MCF 10A (cell line): ENCODE data around the gene ANGPTL8. TPM values are rescaled to one million over a fixed set of nuclear protein-coding genes. Genes with fewer than 3 reads are reported as not detected.

Source experiments
- BruUV-seq: library from RNA; stranded (reverse); fragments of 400-500 nt; replicated peaks from 2 replicates; lab custom pipeline; 2021; lab: Mats Ljungman, UMichigan
- CTCF ChIA-PET: fragments of 300-600 bp; sonication (Branson Sonifier 250); formaldehyde crosslinking; extraction: SDS; loops from one replicate; lab custom pipeline; 2021; ENCODE audit warnings: antibody characterized with exemption, inconsistent platforms; lab: Yijun Ruan, JAX
- POLR2A ChIA-PET: fragments of 300-600, 350-650 bp; sonication (Branson Sonifier 250); formaldehyde crosslinking; extraction: SDS; loops from one replicate; lab custom pipeline; 2020; ENCODE audit warnings: antibody characterized with exemption, inconsistent platforms; lab: Yijun Ruan, JAX
- DNase-seq: peaks from one replicate; pipeline ENCODE4 v3.0.0-alpha.2; 2018; ENCODE audit not compliant: unreplicated experiment
- H3K27ac Mint-ChIP-seq: one replicate; pipeline ENCODE4 v1.8.0; 2022; ENCODE audit warnings: mild to moderate bottlenecking, low read depth, mixed read lengths; ENCODE audit not compliant: unreplicated experiment
- H3K27me3 Mint-ChIP-seq: one replicate; pipeline ENCODE4 v1.8.0; 2022; ENCODE audit warnings: mixed read lengths; ENCODE audit not compliant: insufficient read depth, unreplicated experiment
- H3K36me3 Mint-ChIP-seq: one replicate; pipeline ENCODE4 v1.8.0; 2022; ENCODE audit warnings: mild to moderate bottlenecking, moderate library complexity, mixed read lengths; ENCODE audit not compliant: insufficient read depth, unreplicated experiment
- H3K4me1 Mint-ChIP-seq: one replicate; pipeline ENCODE4 v1.8.0; 2022; ENCODE audit warnings: mixed read lengths; ENCODE audit not compliant: insufficient read depth, unreplicated experiment
- H3K4me3 Mint-ChIP-seq: one replicate; pipeline ENCODE4 v1.8.0; 2022; ENCODE audit warnings: mild to moderate bottlenecking, moderate library complexity, mixed read lengths; ENCODE audit not compliant: unreplicated experiment
- H3K9me3 Mint-ChIP-seq: one replicate; pipeline ENCODE4 v1.8.0; 2022; ENCODE audit warnings: mixed read lengths; ENCODE audit not compliant: unreplicated experiment
- intact Hi-C: fragments of 100-400 bp; cut with micrococcal nuclease; formaldehyde crosslinking; loops from 2 replicates; pipeline ENCODE4 v1.14.1; 2022
- total RNA-seq: library from RNA; stranded (reverse); gene quantifications from 2 replicates; pipeline ENCODE4 v1.2.3, GENCODE V29; 2022
- TF ChIP-seq, protein P1 (sequence below): fragments of 200-600 bp; IDR thresholded peaks from one replicate; pipeline ENCODE4 v1.8.0; 2022; ENCODE audit warnings: antibody characterized with exemption, mild to moderate bottlenecking; ENCODE audit not compliant: unreplicated experiment

Gene ANGPTL8
- total RNA-seq, 1 experiment from 2014 or later: not detected

GRCh38 chr19:11284515-11284914, 45.1 kb downstream of the ANGPTL8 start:
- H3K36me3 Mint-ChIP-seq: peaks cover 4% of the 10 kb centered on the region
- CTCF ChIA-PET: interaction anchor here (0.6 kb wide), 3 partner anchors 42 to 149 kb away, joined by 3 to 4 read pairs (median 3); no protein-coding TSS in a partner anchor
- no peak overlapping the region for H3K27ac Mint-ChIP-seq

DNA sequence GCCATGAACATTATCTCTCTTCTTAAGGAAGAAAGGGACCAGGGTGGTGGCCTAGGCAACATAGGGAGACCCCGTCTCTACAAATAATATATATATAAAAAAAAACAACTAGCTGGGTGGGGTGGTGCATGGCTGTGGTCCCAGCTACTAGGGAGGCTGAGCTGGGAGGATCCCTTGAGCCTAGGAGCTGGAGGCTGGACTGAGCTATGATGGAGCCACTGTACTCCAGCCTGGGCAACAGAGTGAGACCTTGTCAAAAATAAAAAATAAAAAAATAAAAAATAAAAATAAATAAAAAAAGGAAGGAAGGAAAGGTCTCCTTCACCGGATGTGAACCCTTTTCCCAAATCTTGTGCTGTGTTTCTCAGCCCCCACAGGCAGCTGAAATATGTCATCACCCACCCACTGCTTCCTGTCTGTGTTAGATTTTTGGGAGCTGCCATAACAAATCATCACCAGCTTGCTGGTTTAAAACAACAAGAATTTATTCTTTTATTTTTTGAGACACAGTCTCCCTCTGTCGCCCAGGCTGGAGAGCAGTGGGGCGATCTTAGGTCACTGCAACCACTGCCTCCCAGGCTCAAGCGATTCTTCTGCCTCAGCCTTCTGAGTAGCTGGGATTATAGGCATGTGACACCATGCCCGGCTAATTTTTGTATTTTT, 47.0 kb downstream of the ANGPTL8 start:
- Mint-ChIP-seq H3K36me3 (peaks cover 2% of the 10 kb centered on the region), H3K27ac (no peak overlapping the region), H3K9me3 (no peaks in the 10 kb centered on the region), H3K4me3 (no peak overlapping the region), H3K4me1 (peaks cover 11% of the 10 kb centered on the region), H3K27me3 (no peaks in the 10 kb centered on the region)
- peak; percentile 55 for DNase-seq
- POLR2A ChIA-PET: interaction anchor here (0.6 kb wide), 1 partner anchor 16 kb away, joined by 3 read pairs; no protein-coding TSS in a partner anchor
- BruUV-seq: no TSS peak
- intact Hi-C loops: loop anchor here (5.0 kb wide), 1 partner anchor 149 kb away; no protein-coding TSS in a partner anchor
- CTCF ChIA-PET: interaction anchor here (0.7 to 1.5 kb wide), 2 partner anchors 148 to 288 kb away, joined by 3 to 5 read pairs; no protein-coding TSS in a partner anchor
- TF ChIP-seq, protein P1, sequence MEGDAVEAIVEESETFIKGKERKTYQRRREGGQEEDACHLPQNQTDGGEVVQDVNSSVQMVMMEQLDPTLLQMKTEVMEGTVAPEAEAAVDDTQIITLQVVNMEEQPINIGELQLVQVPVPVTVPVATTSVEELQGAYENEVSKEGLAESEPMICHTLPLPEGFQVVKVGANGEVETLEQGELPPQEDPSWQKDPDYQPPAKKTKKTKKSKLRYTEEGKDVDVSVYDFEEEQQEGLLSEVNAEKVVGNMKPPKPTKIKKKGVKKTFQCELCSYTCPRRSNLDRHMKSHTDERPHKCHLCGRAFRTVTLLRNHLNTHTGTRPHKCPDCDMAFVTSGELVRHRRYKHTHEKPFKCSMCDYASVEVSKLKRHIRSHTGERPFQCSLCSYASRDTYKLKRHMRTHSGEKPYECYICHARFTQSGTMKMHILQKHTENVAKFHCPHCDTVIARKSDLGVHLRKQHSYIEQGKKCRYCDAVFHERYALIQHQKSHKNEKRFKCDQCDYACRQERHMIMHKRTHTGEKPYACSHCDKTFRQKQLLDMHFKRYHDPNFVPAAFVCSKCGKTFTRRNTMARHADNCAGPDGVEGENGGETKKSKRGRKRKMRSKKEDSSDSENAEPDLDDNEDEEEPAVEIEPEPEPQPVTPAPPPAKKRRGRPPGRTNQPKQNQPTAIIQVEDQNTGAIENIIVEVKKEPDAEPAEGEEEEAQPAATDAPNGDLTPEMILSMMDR: no peak

More at GRCh38 chr19:11284515-11284914, 45.1 kb downstream of the ANGPTL8 start:
- no peaks in the 10 kb centered on the region for H3K27me3 Mint-ChIP-seq
- BruUV-seq: no TSS peak
- peaks cover 12% of the 10 kb centered on the region for H3K4me1 Mint-ChIP-seq
- POLR2A ChIA-PET: interaction anchor here (0.7 kb wide), 1 partner anchor 324 kb away, joined by 3 read pairs; no protein-coding TSS in a partner anchor
- TF ChIP-seq, protein P1: no peak
- intact Hi-C loops: no loop called here
- H3K9me3 Mint-ChIP-seq: no peaks in the 10 kb centered on the region
- H3K4me3 Mint-ChIP-seq: no peak overlapping the region
- DNase-seq: no peak

GRCh38 chr19:11288349-11288748, 48.9 kb downstream of the ANGPTL8 start:
- Mint-ChIP-seq H3K4me3 (no peak overlapping the region), H3K4me1 (peaks cover 6% of the 10 kb centered on the region), H3K9me3 (no peaks in the 10 kb centered on the region), H3K36me3 (no peaks in the 10 kb centered on the region), H3K27me3 (no peaks in the 10 kb centered on the region), H3K27ac (no peak overlapping the region)
- peak; percentile 35 for DNase-seq
- BruUV-seq: no TSS peak
- ChIA-PET POLR2A (no interaction called here), CTCF (interaction anchor here (1.0 kb wide), 1 partner anchor 194 kb away, joined by 3 read pairs; no protein-coding TSS in a partner anchor)
- TF ChIP-seq, protein P1: peak; percentile 33
- intact Hi-C loops: loop anchor here (5.0 kb wide), 1 partner anchor 151 kb away; no protein-coding TSS in a partner anchor

DNA sequence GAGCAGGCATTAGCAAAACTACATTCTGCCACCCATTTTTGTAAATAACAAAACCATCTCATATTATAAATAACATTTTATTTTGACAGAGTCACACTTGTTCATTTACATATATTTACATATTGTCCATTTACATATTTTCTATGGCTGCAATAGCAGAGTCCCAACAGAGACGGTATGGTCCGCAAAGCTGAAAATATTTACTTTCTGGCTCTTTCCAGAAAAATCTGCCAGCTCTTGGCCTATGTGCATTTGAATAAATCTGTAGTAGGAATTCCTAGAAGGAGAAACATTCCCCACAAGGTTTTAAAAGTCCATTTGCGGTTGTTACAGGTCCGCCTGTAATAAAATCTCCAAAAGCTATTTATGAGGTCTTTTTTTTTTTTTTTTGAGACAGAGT, 50.8 kb downstream of the ANGPTL8 start:
- Mint-ChIP-seq H3K4me1 (peaks cover 12% of the 10 kb centered on the region), H3K36me3 (no peaks in the 10 kb centered on the region), H3K4me3 (no peak overlapping the region), H3K27me3 (no peaks in the 10 kb centered on the region), H3K27ac (no peak overlapping the region), H3K9me3 (no peaks in the 10 kb centered on the region)
- no peak for DNase-seq
- CTCF ChIA-PET: interaction anchor here (0.6 to 2.2 kb wide), 4 partner anchors 12 to 254 kb away, joined by 3 to 11 read pairs (median 3); no protein-coding TSS in a partner anchor
- POLR2A ChIA-PET: interaction anchor here (1.7 kb wide), 1 partner anchor 8 kb away, joined by 6 read pairs; no protein-coding TSS in a partner anchor
- BruUV-seq: no TSS peak
- intact Hi-C loops: no loop called here
- TF ChIP-seq, protein P1: no peak
